Activated gamma-delta T cell treated with anti-CD3 and anti-CD28 coated beads, Interleukin-2, amount 50 U/mL, for 16 hours (primary cell): ENCODE measurements around the gene YPEL5.
"Not testable (repeated sequence)": the region's sequence is repeated elsewhere in the genome, so short reads cannot be mapped to it uniquely, and the experiment has no call there.

Source experiments
- DNase-seq: peaks from one replicate; pipeline ENCODE4 v3.0.0-alpha.2; 2020; ENCODE audit warnings: low read depth

YPEL5 gene

GRCh38 chr2:30139131-30139870 is 7.5 kb upstream of the YPEL5 start:
- no peak for DNase-seq

GRCh38 chr2:30141136-30141535 is 5.7 kb upstream of the YPEL5 start:
- DNase-seq: no peak

DNA sequence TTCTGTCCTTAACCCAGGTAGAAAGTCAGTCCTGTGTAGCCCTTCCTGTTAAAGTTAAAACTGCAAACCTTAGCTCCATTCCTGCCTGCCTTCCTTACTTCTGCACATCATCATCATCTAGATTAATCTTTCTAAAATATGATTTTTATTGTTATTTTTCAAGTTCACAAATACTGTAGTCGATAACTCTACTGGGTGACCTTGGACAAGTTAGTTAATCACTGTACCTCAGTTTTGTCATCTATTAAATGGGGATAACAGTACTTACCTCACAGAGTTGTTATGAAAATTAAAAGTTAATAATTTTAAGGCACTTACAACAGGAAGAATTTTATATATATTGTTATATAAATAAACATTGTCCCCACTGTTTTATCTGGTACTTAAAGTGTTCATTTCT is 2.5 kb upstream of the YPEL5 start:
- DNase-seq: no peak

DNA sequence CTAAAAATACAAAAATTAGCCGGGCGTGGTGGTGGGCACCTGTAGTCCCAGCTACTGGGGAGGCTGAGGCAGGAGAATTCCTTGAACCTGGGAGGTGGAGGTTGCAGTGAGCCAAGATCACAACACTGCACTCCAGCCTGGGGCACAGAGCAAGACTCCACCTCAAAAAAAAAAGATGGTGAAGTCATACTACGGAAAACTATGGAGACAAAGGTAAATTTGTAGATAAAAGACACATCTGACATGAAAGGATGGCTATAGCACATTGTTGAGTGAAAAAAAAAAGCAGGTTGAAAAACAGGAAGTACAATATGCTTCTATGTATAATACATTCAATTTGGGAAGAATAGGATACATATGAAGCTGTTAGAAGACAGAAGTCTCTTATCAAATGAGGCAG is 1.9 kb upstream of the YPEL5 start:
- not testable (repeated sequence) for DNase-seq

GRCh38 chr2:30145826-30146336 is 926 bp upstream of the YPEL5 start:
- DNase-seq: no peak

DNA sequence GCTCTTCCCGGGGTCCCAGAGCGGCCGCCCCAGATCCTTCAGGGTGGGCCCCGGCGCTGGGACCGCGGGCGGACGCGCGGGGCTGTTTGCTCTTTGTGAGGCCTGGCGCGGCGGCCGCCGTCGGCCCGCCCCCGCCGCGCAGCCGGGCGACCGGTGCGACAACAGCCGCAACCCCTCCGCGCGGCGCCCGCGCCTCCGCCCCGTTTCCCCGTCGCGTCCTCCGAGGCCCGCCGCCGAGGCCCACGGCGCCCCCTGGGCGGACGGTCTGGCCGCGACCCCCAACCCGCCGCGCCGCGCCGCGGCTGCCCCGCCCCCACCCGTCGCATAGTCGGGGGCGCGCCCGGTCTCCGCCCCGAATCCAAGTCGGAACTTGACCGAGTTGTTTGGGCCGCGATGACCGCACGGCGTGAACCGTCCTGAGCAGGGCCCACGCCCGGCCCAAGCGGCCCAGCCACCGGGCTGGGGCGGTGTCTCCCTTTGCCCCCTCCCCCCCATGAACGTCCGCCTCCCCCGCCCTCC is 448 bp downstream of the YPEL5 start:
- peak; percentile 9 for DNase-seq

- peak; percentile 64 for DNase-seq
These were observed 1.2 kb downstream of the YPEL5 start for GRCh38 chr2:30147715-30148610.

DNA sequence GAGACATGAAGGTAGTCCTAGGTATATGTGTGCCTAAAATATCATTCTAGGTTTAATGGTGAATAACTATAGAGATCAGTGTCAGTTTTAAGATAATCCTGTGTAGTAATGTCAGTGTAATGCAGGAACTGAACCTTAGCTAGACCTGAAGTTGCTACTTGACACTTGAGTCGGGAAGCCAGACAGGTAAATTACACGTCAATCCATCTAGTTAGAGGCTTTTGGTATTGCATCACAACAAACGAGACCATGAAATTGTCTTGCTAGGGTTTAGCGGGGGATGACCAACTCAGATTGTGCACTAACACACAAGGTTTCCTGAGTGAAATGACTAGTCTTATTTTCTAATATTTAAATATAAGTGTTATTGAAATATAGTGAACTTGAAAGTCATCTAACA is 2.0 kb downstream of the YPEL5 start:
- no peak for DNase-seq

DNA sequence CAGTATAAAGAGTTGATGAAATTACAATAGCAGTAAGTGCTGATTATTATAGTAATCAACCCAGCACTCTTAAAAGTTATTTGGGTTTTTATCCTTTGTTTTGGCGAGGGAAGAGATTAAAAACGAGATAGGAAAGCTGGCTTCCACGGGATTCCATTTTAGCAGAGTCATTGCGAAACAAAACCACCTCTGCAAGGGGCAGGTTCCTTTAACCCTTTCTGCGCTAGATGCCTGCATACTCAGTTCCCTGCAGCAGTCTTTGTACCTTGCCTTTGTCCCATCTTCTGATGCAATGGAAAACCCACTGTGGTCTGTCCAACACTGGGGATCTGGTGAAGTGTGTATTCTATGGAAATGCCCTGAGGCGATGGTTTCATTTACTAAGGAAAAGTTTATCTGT is 2.7 kb downstream of the YPEL5 start:
- DNase-seq: no peak

DNA sequence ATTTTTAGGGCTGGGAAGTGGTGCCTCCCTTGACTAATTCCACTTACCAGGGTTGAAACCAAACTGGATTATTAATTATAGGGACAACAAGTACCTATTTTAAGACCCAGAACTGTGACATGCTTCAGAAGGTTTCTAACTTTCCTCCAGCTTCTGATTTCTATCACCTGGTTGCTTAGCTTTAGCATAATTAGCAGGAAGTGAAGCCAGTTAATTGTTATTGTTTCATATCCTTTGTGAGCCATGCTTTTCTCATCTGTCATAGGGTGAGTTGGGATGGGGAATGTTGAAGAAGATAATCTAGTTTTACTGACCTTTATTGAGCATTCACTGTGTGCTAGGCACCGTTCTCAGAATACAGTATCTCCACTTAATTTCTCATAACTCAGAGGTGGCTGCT is 3.2 kb downstream of the YPEL5 start:
- DNase-seq: no peak

DNA sequence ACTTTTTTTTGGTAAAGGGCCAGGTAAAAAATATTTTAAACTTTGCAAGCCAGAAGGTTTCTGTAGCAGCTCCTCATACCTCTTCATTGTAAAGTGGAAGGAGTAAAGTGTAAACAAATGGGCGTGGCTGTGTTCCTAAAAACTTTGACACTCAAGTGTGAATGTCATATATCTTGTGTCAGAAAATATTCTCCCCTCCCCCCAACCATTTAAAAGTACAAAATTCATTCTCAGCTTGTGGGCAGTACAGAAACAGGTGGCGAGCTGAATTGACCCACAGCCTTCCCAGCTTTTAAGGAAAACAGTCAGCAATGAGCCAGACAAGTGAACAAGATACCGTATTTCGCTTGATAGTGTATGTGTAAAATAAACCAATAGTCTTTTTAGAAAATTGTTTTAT is 4.0 kb downstream of the YPEL5 start:
- no peak for DNase-seq

DNA sequence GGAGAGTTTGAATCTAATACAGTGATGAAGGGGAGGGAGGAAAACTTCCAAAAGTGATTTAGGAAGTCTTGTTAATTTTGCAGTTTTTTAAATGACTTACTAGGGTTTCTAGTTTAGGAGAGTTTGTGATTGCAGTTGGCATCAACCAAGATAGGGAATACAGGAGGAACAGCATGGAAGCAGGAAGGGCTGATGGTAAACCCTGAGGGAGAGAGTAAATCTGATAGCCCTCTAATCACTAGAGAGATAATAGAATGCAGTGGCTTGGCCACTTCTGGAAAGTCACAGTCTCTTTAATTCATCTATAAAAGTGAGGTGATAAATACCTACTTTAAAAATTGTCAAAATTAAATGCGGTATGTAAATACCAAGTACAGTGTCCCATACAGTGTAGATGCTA is 5.6 kb downstream of the YPEL5 start:
- DNase-seq: no peak

GRCh38 chr2:30155202-30155601 is 8.4 kb downstream of the YPEL5 start:
- no peak for DNase-seq

- DNase-seq: no peak
These were observed 9.3 kb downstream of the YPEL5 start for GRCh38 chr2:30155889-30156658.

- DNase-seq: no peak
These were observed 10.8 kb downstream of the YPEL5 start for GRCh38 chr2:30157616-30158015.

DNA sequence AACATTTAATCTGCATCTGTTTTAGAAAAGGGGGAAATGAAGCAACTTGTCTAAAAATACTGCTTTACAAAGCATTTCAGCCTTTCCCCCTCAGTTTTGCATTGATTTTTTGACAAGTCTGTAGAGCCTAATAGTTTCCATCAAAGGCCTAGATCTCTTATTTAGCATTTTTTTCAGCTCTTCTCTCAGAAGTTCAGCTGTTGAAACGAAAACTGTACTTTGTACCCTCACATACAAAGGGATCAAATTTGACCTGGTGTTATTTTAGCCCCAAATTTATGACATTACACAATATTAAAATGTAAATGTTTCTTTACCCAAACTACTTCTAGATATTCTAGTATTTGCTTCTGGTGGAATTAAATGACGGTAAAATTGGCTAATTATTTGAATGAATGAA is 13.0 kb downstream of the YPEL5 start:
- DNase-seq: no peak

DNA sequence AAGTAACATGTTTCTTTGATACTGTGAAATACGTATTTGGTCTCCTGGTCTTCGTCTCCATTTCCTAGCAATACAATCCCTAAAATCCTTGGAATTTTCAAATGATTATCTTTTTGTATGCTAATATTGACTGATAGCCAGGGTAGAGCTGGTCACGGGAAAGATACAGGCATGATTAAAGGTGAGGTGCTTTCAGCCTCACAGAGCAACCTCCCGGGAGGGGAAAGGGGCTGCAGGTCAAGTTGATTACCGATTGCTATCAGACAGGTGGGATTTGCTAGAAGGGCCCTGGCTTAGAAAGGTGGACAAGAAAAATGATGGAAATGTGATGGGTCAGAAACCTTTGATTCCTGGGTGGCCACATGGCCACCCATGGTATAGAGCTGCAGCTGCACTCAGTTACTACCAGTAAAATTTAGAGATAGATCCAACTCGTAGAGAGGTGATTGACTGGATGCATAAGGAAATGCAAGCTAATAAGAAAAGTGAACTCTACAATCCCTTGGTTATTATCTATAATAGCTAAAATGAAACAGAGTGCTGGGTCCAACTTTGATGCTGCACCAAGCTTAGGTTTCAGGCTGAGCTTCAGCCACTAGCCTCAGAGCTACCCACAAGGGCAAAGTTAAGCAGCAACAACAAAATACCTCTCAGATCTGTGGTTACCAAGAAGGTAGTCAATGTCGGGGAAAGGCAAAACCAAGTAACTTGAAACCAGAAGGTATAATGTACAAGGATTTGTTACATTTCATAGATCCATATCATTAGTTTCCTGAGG is 15.3 kb downstream of the YPEL5 start:
- no peak for DNase-seq

- DNase-seq: no peak
These were observed 16.0 kb downstream of the YPEL5 start for GRCh38 chr2:30162806-30163205.

DNA sequence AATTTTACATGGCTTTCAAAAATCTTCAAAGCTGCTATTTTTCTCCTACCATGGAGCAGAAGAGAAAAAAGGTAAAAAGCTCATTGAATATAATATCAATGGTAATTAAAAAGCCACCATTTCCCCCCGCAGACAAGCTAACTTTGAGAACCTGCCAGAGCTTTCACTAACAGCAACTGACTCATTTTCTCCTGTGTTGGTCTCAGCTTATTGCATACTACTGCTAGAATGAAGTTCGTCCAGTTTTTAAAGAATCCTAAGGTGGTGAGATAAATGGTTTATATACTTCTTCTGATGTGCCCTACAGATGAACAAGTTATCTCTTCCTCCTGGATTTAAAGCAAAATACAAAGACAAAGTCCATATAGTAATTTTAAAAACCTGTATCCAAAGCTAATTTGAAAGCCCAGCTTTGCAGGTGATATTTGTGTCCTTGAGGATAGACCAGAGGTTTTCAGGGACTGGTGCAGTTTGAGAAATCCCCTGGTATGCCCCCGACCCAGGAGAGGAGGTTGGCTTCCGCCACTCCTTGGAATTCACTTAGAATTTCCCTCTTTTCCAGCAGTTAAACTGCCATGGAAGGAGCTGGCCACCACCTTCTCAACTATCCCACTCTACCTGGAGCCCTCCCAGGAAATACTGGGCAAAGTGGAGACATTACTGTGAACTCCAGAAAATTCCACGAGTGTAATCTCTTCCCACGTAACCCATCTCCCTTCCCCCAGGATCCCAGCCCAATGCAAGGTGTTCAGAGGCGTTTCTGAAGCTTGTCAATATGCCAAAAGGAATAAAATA is 17.5 kb downstream of the YPEL5 start:
- DNase-seq: no peak

DNA sequence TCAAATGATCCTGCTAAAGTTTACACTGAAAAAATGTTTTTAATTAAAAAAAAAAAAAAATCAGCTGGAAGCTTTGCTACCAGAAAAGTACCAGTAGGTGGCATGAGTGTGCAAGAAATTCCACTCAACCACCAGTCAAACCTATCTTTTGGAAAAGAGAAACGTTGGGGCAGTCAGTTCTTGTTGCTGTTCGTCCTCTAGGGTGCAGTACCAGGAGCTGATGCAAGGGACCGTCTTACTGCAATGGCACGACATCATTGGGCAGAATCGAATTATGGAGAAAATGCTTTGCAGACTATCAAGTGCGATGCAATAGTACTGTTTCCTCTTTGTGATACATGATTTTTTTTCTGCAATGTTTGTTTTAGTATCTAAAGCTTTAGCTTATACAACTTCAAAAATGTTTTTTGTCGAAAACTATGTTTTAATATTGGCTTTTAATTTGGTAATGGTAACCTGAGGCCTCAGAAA is 18.3 kb downstream of the YPEL5 start:
- DNase-seq: peak; percentile 40
